ENCODE data around the gene GDPGP1.

DNA sequence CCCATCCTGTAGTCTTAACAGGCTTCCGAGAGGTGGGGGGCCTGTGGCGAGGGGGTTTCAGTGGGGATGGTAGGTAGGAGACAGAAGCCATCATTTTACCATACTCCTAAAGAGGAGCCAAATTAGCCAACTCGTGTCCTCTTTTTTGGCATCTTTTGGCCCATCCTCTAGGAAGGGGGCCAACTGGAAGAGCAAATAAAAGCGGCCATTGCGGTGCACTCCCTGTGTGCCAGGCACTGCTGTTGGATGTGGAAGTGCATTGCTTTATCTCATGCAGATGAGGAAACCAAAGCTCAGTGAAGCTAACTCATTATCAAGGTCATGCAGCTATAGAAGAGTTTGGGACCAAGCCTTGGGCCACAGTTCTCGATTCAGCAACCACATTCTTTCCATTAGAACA is 26.8 kb upstream of the GDPGP1 start:
- TF ChIP-seq, protein P1, sequence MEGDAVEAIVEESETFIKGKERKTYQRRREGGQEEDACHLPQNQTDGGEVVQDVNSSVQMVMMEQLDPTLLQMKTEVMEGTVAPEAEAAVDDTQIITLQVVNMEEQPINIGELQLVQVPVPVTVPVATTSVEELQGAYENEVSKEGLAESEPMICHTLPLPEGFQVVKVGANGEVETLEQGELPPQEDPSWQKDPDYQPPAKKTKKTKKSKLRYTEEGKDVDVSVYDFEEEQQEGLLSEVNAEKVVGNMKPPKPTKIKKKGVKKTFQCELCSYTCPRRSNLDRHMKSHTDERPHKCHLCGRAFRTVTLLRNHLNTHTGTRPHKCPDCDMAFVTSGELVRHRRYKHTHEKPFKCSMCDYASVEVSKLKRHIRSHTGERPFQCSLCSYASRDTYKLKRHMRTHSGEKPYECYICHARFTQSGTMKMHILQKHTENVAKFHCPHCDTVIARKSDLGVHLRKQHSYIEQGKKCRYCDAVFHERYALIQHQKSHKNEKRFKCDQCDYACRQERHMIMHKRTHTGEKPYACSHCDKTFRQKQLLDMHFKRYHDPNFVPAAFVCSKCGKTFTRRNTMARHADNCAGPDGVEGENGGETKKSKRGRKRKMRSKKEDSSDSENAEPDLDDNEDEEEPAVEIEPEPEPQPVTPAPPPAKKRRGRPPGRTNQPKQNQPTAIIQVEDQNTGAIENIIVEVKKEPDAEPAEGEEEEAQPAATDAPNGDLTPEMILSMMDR (IDR thresholded peaks at IDR 0.05) = no peak
- TF ChIP-seq, protein P2, sequence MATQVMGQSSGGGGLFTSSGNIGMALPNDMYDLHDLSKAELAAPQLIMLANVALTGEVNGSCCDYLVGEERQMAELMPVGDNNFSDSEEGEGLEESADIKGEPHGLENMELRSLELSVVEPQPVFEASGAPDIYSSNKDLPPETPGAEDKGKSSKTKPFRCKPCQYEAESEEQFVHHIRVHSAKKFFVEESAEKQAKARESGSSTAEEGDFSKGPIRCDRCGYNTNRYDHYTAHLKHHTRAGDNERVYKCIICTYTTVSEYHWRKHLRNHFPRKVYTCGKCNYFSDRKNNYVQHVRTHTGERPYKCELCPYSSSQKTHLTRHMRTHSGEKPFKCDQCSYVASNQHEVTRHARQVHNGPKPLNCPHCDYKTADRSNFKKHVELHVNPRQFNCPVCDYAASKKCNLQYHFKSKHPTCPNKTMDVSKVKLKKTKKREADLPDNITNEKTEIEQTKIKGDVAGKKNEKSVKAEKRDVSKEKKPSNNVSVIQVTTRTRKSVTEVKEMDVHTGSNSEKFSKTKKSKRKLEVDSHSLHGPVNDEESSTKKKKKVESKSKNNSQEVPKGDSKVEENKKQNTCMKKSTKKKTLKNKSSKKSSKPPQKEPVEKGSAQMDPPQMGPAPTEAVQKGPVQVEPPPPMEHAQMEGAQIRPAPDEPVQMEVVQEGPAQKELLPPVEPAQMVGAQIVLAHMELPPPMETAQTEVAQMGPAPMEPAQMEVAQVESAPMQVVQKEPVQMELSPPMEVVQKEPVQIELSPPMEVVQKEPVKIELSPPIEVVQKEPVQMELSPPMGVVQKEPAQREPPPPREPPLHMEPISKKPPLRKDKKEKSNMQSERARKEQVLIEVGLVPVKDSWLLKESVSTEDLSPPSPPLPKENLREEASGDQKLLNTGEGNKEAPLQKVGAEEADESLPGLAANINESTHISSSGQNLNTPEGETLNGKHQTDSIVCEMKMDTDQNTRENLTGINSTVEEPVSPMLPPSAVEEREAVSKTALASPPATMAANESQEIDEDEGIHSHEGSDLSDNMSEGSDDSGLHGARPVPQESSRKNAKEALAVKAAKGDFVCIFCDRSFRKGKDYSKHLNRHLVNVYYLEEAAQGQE (IDR thresholded peaks at IDR 0.05; ENCODE audit: insufficient read depth in 1 of 2, low read depth in 2 of 2, low read length in 1 of 2) = no peak
- no peak; the same call in 1 of the 2 replicates for TF ChIP-seq POLR2AphosphoS5 (IDR thresholded peaks at IDR 0.05; ENCODE audit: low read depth, low read length)
